HG03196 (cell line): ENCODE results near the gene FBXL19.
"Not testable (repeated sequence)": the region's sequence is repeated elsewhere in the genome, so short reads cannot be mapped to it uniquely, and the experiment has no call there.

Experiments
- ATAC-seq: cut with Tn5 transposase; IDR thresholded peaks from one replicate; pipeline ENCODE4 v1.9.1; 2021; ENCODE audit not compliant: unreplicated experiment

FBXL19 gene

DNA sequence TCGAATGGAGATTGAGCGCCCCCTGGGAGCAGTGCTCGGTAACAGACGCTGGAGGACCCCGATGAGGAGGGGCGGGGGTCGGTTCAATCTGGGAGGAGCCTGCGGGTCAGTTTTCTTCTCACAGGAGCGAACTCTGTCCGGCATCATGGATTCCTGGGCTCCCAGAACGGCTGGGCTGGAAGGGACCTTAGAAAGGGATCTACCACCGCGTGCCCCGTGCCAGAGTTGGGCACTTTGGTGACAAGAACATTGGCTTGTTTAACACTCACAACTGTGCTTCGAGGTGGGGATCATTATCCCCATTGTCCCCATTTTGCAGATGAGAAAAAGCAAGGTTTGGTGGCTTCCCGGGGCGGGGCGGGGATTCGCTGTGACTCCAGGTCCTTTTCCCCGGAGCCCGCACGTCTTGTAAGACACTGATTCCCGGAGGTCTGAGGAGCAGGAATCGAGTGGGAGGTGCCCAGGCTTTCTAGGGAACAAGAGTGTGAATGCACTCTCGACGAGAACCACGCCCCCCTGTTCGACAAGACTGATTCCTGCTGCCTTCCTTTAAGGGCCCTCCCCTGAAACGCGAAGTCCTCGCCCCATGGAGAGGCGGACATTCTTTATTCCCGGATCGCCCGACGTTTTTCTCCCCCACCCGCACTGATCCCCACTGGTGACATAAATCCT is 1.5 kb upstream of the FBXL19 start:
- peak; percentile 2 for ATAC-seq

DNA sequence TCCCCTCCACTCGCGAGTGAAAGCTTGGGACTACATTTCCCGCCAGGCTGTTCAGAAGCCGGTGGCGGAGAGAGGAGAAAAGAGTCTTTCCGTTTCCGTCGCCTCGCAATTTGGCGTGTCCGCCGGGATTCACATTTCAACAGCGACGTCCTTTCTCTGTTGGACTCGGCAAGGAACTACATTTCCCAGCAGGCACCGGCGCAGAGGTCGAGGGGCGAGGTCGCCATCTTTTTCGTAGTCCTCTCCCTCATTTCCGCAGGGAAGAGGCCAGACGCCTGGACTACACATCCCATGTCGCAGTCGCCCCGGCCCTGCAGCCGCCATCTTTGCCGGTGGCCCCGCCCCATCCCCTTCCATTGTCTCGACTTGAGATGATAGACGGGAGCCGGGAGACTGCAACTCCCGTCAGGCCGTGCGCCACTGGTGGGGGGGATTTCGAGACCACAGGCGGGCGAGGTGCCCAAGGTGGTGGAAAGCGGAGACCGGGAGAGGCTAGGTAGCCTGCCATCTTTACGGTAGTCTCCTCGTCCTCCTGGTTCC is 882 bp upstream of the FBXL19 start:
- ATAC-seq = peak; percentile 75

DNA sequence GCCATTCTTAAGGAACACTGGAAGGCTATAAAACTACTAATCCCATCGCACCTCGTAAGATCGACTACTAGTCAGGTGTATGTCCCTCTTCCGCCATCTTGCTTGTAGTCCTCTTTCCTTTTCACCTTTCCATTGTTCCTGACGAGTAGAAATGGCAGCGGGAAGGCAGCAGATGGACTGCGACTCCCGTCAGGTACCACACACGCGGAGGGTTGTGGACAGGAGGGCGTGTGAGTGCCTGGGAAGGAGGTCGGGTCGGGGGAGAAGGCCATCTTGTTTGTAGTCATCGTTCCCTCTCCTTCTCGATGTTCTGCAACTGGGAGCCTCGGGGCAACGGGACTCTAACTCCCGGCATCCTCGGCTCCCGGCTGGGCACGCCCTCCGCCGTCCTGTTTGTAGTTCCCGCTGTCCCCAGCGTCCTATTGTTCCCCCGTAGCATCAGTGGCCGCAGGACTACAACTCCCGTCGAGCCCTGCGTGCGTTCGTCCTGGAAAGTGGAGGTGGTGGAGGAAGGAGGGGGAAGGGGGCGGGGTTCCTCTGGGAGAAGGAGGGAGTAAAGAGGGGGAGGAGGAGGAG is 324 bp upstream of the FBXL19 start:
- ATAC-seq = peak; percentile 70

DNA sequence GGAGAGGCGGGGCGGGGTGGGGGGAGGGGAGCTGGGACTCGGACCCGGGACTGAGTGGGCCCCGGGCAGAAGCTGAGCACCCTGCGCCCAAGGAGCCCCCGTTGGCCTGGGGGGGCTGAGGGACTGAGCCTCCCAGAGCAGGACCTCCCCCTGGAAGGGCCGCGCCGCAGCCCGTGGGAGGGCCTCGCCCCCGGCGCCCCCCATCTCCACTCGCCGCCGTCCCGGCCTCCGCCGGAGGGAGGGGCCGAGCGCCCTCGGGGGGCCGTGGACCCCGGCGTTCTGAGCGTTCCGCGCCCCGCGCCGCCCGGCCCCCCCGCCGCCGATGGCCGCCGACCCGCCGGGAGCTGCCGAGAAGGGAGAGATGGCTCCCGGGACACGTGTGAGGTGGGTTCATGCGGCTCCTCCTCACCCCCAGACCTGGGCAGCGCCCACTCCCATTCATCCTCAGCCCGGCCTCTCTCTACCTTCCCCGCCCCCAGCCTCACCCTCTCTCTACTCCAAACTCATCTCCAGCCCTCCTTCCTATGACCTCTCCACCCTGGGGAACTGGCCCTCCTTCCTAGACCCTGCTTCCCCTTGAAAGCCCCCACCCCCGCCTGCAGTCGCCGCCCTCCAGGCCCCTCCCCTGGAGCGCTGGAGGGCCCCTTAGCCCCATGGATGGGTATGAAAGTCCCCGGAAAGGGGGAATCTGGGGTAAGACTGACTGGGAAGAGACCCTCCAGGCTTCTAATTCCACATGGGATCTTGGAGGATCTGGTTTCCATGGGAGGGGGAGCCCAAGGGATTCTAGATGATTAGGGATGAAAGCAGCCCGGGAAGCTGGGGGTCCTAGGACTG is 922 bp downstream of the FBXL19 start:
- no peak for ATAC-seq

DNA sequence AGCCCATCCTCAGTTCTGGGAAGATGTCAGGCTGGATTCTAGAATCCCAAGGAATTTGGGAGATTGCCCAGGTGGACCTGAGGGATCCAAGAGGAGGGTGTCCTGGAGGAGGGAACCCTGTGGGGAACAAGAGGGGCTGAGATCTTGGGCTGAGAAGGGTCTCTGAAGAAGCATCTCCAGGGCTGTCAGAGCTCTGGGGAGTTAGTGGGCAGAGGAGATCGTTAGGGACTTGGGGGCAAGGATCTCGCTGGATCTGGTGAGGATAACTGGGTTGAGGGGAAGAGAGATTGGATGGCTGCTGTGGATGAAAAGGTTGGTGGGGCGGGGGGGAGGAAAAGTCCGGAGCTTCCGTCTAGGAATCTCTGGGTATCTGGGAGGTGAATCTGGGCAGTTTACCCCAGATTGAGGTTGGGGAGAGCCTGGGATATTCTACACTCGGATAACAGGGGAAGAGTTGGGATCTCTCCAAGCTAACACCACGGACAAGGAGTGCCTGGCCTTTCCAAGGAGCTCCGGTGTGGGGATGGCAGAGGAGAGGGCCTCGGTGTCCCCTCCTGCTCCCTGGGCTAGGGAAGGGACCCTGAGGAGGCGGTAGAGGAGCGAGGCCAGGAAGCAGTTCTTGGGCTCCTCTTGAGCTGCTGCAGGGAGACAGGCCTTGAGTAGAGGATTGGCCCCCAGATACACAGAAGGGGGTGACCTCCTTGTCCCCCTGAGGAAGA is 1.7 kb downstream of the FBXL19 start:
- no peak for ATAC-seq

DNA sequence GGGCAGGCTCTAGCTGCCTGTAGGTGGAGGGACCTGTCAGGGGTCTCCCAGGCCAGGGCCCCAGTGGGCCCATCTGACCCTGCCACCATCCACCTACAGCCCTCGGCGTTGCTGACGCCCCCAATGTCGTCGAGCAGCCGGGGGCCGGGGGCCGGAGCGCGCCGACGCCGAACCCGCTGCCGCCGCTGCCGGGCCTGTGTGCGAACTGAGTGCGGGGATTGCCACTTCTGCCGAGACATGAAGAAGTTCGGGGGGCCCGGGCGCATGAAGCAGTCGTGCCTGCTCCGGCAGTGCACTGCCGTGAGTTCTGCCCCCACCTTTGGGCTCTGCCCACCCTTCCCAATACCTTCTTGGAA is 2.2 kb downstream of the FBXL19 start:
- no peak for ATAC-seq

DNA sequence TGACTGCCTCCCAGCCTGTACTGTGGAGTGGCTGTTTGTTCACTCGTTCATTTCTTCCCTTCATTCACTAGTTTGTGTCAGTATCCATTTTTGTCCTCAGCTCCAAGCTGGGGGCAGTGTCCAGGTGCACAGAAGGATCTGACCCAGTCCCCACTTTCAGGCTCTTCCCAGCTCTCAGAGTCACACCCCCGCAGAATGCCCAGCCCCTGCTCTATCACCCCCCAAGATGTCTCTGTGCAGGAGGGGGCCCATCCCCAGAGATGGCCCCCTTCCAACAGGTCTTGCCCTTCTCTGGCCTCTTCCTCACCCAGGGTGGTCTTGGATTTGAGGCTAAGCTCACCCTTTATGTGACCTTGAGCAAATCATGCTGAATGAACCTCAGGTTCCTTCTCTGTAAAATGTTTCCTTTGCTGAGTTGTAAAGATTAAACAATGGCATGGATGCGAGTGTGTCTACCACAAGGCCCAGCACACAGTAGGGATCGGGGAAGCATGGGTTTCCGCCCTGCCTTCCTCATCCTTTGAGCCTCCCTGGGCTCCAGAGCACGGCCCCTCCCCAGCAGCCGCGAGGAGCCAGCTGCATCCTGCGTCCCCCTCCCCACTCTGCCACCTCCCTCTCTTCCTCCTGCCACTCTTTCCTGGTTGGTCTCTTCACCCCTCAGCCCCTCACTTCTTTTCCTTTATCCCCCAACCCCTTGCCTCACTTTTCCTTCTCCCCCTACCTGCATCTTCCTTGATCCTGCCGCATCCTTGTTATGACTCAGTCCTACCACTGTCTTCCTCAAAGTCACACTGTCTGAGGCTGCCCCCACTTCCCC is 2.8 kb downstream of the FBXL19 start:
- no peak for ATAC-seq

DNA sequence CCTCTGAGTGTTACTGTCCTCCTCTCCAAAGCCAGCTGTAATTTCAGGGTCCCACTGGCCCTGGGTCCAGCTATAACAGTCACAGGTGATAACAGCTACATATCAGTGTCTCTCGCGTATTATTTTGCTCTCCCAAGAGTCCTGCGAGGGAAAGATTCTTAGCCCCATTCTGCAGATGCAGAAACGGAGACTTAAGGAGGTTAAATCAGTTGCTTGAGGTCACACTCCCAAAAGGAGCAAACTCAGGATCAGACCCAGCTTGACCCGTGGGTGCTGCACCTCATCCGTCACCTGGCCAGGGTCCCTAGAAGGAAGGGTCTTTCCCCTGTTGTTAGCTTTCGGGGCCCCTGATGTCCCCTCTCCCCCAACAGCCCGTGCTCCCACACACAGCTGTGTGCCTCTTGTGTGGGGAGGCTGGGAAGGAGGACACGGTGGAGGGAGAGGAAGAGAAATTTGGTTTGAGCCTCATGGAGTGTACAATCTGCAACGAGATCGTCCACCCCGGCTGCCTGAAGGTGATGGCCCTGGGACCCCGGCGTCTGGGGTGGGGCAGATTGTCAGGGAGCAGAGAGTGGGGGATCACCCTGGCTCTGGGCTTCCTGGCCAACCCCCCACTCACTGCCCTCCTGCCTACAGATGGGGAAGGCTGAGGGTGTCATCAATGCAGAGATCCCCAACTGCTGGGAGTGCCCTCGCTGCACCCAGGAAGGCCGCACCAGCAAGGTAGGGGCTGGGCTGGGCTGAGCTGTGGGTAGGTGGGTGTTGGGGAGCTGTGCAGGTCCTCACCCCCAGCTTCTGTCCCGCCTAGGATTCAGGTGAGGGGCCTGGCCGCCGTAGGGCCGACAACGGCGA is 3.8 kb downstream of the FBXL19 start:
- no peak for ATAC-seq

DNA sequence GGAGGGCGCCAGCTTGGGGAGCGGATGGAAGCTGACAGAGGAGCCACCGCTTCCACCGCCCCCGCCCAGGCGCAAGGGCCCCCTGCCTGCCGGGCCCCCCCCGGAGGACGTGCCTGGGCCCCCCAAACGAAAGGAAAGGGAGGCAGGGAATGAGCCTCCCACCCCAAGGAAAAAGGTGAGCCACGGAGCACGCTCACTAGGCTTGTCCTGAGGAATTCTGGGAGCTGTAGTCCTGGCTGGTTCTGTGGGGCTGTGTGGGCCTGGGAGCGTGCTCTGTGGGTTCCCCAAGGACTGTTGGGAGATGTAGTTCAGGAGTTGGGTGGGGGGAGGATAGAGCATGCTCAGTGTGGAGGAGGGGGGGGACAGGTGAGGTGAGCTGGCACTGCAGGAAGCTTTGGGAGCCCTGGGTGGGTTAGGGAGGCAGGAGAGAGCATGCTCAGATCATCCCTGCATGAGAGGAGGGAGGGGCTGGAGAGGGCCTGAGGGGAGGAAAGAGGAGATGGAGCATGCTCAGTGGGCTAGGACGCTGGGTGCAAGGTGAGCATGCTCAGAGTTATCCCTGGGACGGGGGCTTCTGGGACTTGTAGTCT is 4.5 kb downstream of the FBXL19 start:
- ATAC-seq = no peak

DNA sequence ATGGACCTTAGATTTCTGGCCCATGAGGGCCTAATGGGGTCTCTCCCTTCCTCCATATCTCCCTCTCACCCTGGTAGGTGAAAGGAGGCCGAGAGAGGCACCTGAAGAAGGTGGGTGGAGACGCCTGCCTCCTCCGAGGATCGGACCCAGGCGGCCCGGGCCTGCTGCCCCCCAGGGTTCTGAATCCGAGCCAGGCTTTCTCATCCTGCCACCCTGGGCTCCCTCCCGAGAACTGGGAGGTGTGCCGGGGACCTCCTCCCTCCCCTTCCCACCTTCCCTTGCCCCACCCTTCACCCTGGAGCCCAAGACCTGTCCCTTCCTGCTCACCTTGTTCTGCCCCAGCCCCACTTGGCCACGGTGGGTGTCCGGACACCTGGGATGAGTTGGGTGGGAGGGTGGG is 5.0 kb downstream of the FBXL19 start:
- ATAC-seq = no peak

DNA sequence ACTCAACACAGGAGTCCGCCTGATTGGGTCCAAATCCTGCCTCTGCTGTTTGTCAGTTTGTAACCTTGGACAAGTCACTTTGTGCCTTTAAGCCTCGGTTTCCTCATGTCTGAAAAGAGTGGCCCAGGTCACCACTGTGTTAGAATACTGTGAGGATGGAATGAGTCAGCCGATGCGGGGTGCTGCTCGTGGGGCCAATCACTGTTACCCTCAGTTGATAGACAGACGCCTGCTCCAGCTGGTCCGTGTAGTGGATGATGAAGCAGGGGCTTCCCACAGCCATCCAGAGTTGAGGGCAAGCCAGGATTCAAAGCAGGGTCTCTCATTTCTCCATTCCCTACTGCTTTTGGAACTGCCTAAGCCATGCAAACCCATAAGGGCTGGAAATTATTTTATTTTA is 5.8 kb downstream of the FBXL19 start:
- ATAC-seq = no peak

DNA sequence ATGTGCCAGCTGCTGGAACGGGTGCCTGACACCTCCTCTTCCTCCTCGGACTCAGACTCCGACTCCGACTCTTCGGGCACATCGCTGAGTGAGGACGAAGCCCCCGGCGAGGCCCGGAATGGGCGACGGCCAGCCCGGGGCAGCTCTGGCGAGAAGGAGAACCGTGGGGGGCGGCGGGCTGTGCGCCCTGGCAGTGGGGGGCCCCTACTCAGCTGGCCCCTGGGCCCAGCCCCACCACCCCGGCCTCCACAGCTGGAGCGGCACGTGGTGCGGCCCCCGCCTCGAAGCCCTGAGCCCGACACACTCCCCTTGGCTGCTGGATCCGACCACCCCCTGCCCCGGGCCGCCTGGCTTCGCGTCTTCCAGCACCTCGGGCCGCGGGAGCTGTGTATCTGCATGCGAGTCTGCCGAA is 6.8 kb downstream of the FBXL19 start:
- no peak for ATAC-seq

DNA sequence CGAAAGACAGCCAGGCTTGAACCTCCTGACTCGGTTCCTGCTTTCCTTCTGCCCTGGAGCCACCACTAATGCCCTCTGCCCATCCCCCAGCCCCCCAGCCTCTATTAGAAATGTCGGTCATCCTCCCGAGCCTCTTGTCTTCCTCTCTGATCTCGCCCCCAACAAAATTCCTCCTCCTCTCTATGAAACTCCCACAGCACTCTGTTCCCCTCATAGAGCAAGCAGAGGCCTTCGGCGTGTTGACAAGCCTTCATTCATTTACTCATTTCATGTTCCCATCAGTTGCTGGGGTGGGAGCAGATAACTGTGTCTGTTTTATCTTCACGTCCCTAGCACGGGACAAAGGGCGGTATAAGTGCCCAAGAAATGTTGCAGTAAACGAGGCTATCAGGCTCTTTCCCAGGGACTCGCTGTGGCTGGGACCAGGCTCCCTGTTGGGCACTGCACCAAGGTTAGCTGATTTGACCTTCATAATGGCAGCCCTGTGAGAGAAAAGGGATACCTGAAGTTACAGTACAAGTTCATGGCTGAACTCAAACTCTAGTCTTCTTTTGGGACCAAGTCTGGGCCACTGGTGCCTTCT is 7.8 kb downstream of the FBXL19 start:
- ATAC-seq = no peak

DNA sequence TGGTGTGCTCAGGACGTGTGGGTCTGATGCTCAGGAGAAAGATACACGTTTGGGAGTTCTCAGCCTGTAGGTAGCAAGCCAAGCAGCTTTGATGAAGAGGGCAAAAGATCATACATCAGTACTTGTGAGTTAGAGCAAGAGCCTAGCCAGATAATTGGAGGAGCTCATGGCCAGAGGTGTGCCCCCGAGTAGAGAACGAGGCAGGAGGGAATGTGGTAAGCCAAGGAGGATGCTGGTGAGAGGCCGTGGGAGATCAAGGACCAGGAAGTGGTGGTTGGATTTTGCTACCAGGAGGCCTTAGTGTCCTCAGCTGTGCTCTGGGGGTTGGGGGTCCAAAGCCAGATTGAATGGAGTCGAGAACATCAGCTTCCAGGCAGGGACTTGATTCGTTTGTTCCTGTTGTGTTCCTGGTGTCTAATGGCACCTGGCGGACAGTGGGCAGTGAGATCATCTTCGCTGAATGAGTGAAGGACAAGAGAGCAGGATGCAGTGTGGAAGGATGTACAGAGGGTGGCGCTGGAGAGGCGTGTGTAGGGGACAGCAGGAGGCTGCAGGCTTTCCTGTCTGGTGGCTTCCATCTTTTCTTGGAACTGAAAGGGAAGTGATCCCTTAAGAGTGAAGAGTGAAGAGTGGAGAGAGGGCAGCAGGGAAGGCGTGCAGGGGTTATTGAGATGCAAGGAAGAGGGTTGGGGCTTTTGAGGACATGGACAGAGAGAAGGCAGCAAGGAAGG is 11.6 kb downstream of the FBXL19 start:
- no peak for ATAC-seq

DNA sequence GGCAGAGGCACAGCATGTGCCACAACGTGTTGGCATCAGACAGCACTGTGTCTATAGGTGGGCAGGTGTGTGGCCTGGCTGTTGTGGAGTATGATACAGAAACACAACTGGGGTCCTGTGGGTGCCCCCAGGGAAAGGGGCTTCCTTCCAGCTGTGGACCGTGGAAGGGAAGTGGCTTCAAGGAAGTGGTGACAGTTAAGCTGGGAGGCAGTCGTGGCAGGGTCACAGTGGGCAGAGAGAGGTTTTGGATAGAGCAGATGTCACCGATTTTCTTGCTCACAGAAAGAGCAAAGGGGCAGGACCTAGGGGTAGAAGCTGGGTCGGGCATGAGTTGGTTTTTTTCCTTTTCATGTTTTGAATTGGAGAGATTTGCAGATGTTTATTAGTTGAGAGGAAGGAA is 14.3 kb downstream of the FBXL19 start:
- ATAC-seq = no peak

DNA sequence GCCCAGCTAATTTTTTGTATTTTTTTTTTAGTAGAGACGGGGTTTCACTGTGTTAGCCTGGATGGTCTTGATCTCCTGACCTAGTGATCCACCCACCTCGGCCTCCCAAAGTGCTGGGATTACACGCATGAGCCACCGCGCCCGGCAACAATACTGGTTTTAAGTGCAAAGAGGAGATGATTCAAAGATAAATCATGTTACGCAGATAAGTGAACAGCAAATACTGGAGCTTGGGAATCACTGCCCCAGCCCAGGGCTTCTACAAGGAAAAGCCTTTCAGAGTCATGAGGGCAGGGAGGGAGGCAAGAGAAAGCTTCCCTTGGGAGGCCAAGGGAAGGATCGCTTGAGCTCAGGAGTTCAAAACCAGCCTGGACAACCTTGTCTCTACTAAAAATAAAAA is 16.2 kb downstream of the FBXL19 start:
- not testable (repeated sequence) for ATAC-seq

DNA sequence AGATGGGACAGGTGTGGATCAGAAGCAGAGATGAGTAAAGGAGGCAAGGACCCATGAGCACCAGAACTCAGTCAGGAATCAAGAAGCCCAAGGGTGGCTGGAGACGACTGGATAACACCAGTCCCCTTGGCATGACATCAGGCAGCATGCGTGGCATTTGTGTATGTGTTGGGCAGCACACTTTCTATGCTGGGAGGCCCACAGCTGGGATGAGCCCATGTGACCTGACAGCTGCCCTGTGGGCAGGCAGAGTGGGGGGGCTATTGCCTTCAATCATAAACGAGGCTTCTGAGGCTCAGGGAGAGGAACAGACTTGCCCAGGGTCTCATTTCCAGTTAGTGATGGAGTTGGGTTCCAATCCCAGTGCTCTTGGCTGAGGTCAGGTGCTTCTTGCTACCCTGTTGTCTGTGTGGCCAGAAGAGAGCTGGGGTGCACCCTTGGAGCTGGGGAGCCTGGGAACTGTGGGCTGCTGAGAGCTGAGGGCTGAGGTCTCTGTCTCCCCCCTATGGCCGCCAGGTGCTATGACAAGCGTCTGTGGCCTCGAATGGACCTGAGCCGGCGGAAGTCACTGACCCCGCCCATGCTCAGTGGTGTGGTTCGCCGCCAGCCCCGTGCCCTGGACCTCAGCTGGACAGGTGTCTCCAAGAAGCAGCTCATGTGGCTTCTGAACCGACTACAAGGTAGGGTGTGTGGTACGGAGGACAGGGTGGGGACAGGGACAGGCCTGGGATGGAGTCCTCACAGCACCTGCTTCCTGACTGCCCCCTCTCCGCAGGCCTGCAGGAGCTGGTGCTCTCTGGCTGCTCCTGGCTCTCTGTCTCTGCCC is 18.4 kb downstream of the FBXL19 start:
- ATAC-seq = peak; percentile 84
